Measurements from ENCODE around the gene NNMT.

- TF ChIP-seq CTCF (IDR thresholded peaks at IDR 0.05; ENCODE audit: low read depth, low read length, poor library complexity, severe bottlenecking) (no peak), EZH2phosphoT487 (IDR thresholded peaks at IDR 0.05; ENCODE audit: borderline replicate concordance, low read length) (no peak)
Observed at GRCh38 chr11:114278342-114279065, 17.7 kb upstream of the NNMT start.
